Middle frontal gyrus (tissue), 1 donor: Measurements from ENCODE around the gene PRODH.
"Not testable (repeated sequence)": the region's sequence is repeated elsewhere in the genome, so short reads cannot be mapped to it uniquely, and the experiment has no call there.

Experiments
- DNase-seq: peaks from one replicate; pipeline ENCODE4 v3.0.0-alpha.2; 2015; ENCODE audit warnings: low spot score; ENCODE audit errors: extremely low spot score

The PRODH gene

DNA sequence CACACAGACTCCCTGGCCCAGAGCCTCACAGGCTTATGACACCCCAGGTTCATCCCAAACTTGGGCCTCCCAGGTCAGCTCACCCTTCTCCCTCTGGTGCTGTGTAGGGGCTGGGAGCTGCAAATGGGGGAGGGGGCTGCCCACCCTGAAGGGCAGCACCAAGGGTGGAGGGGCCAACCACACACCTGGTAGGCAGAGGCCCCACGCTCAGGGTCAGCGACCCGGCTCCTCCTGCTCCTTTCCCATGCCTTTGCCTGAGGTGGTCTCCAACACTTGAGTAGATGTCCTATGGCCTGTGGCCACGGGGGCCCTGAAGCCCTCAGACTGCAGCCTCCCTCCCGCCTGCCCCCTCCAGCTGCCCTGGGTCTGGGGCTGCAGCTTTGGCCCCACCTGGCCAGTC lies 26.5 kb downstream of the PRODH start:
- DNase-seq = no peak

DNA sequence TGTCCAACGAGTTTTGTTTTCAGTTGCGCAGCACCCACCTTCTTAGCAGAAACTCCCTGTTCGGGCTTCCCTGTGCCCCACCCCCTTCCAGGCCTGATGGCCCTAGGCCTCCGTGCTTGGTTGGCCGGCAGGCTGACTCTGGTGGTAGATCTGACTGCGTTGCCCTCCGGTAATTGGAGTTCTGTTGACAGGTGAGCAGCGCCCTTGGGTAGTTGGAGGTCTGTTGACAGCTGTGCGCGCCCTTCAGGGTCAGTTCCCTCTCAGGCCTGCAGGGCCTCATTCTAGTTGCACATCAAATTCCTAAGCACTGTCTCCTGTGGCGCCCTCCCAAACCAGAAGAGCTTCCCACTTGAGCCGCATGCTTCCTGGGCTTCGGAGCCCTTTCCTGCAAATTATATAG lies 29.2 kb downstream of the PRODH start:
- DNase-seq = no peak

DNA sequence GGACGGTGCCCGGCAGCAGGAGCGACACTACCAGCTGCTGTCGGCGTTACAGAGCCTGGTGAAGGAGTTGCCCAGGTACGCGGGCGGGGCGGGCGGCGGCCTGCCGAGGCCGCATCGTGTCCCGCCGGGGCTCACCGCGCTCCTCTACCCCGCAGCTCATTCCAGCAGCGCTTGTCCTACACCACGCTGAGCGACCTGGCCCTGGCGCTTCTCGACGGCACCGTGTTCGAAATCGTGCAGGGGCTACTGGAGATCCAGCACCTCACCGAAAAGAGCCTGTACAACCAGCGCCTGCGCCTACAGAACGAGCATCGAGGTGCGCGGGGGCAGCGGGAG lies 29.7 kb downstream of the PRODH start:
- not testable (repeated sequence) for DNase-seq

DNA sequence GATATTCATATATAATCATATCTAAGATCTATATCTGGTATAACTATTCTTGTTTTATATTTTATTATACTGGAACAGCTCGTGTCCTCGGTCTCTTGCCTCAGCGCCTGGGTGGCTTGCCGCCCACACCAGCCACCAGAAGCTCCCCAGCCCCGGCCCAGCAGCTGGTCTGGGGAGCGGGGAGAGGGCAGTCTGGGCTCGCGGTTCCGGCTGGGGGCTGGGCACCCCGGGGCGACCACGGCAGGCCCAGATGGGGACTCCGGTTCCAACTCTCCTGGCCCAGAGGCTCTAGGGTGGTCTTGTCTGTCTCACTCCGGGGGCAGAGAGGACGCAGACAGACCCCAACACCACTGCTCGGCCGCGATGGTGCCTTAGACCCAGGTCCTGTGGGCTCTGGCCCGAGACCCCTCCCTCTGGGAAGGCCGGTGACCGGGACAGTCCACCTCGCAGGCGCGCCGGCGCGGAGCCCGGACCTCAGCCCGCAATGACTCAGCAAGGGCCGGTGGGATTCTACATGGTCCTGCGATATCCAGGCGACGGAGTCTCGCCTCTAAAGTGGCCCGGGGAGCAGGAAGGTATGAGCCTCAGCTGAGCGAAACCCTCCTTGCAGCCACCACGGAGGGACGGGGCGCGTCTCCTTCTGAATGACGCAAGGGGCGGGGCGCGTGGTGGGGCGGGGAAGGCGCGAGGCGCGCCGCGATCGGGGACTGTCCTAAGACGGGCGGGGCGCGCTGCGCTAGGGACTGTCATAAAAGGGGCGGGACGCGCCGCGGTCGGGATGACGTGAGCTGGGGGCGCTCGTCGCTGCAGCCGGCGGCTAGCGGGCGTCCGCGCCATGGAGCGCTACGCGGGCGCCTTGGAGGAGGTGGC lies 30.3 kb downstream of the PRODH start, which contains the start of gene DGCR6:
DGCR6 (plus strand) TSS at position 781 of the 870 bp plus-strand sequence; CDS start at position 836, 55 bp downstream.
- DNase-seq = no peak

DNA sequence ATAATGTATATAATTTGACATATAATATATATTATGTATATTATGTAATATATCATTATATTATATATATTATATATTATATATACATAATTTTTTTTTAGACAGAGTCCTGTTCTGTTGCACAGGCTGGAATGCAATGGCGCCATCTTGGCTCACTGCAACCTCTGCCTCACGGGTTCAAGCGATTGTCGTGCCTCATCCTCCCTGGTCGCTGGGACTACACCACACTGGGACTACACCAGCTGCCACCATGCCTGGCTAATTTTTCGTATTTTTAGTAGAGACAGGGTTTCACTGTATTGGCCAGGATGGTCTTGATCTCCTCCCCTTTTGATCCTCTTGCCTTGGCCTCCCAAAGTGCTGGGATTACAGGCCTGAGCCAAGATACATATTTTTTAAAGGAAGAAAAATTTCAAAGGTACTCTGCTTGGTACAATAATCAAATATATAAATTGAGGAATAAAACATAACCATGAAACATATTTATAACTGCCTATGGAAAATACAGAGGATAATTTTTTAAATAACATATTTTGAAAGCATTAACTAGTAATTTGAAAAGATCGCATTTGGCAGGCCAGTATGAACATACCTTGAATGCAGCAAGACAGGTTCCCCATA lies 39.9 kb downstream of the PRODH start:
- DNase-seq = not testable (repeated sequence)

DNA sequence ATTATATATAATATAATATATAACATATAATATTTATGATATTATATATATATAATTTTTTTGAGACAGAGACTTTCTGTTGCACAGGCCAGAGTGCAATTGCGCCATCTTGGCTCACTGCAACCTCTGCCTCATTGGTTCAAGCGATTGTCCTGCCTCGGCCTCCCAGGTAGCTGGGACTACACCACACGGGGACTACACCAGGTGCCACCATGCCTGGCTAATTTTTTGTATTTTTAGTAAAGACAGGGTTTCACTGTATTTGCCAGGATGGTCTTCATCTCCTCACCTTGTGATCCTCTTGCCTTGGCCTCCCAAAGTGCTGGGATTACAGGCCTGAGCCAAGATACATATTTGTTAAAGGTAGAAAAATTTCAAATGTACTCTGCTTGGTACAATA lies 42.3 kb downstream of the PRODH start:
- not testable (repeated sequence) for DNase-seq

DNA sequence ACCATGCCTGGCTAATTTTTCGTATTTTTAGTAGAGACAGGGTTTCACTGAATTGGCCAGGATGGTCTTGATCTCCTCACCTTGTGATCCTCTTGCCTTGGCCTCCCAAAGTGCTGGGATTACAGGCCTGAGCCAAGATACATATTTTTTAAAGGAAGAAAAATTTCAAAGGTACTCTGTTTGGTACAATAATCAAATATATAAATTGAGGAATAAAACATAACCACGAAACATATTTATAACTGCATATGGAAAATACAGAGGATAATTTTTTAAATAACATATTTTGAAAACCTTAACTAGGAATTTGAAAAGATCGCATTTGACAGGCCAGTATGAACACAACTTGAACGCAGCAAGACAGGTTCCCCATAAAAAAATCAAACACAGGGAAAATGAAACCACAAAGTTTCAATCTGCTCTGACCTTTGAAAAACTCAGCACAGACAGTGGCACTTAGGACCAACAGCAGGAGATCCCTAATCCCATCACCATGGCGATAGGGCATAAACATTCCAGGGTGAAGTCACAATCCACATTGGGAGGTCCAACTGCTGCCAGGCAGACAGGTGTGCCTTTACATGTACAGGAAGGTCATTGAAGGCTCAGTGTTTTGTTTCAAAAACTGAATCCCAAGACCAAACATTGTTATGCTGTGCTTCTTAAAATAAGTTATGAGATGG lies 45.4 kb downstream of the PRODH start:
- DNase-seq = not testable (repeated sequence)

DNA sequence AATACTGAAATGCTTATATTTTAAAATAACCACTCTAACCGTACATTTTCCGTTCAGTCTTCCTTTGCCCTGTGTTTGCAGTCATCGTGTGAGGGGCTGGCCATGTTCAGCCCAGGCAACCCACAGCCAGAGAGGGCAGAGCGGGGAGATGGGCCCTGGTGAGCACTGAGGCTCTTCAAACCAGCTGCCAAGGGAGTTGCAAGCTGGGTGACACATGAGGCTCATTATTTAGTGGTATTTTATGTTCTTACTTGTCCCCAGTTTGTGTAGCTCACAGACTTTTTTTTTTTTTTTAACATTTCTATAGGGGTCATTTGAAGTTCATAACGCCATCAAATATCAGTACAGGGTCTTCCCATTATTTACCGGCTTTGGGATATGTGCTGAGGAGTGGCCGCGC lies 48.0 kb downstream of the PRODH start:
- DNase-seq = no peak

DNA sequence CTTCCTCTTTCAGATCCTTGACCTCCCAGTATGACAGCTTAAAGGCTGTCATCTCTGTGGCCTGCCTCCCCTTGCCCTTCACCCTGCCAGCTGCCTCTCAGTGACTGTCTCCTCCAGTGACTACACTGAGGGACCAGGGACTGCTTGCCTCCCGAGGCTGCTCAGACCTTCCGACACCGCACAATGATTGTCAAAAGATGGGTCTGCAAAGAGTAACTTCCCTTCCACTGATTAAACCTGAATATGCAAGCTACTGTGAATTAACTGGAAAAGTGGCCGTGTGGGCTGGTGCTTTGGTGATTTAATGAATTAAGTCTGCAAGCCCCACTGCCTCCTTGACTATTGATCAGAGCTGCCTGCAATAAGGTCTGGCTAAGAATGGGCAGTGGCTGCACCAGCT lies 51.6 kb downstream of the PRODH start:
- not testable (repeated sequence) for DNase-seq

DNA sequence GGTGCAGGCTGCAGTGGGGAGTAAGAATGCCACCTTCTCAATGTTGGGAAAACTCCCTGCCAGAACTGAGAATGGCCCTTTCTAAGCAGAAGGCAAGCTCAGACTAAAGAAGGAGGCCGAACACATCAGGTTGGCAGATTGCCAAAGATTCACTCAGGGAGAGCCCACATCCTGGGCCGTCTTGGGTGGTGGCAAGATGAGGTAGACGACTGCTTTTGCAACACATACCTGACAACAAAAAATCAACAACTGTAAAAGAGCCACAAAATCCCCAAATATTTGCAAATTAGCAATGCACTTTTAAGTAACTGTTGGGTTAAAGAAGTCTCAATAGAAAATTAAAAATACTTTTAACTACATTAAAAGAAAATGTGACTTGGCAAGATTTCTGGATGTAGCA lies 54.8 kb downstream of the PRODH start:
- not testable (repeated sequence) for DNase-seq
